ENCODE measurements around the gene NUP43. TPM values are rescaled to one million over a fixed set of nuclear protein-coding genes. Genes with fewer than 3 reads are reported as not detected.
A peak's percentile ranks its signal among the peaks of the same experiment; 100 is the strongest.
"Not testable (repeated sequence)": the region's sequence is repeated elsewhere in the genome, so short reads cannot be mapped to it uniquely, and the experiment has no call there.

NUP43 gene
- total and polyA plus RNA-seq, 2 experiments from 2014 or later = 16.1 to 58.0 TPM

DNA sequence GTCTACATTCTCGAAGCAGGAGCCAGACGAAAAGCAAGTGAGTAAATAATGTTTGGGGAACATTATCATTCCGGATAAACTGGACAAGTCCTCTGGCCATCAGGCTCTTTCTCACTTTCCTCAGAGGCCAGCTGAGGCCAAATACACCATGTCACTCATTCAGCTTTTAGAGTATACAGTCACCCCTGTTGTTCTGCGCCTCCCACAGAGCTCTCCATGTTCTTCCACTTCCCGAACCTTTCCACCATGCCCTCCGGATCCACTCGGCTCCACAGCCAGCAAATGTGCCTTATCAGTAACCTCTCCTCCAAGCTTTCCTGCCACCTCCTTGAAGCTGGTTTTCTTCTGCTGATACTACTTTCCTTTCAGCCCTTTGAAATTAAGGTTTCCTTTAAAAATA, 60.1 kb downstream of the NUP43 start:
- WGBS, 2 experiments (ENCODE audit: low coverage in 1 of 2, low lambda C conversion rate in 2 of 2, missing lambda C conversion rate in 2 of 2) = 92 to 93% methylated on average over 7 of the region's 7 CpGs
- Histone ChIP-seq H3K9me2 (ENCODE audit: insufficient read depth) (no peaks in the 10 kb centered on the region), H3K4me2 (ENCODE audit: unreplicated experiment) (no peak overlapping the region), H2AFZ (no peak overlapping the region), H4K20me1 (ENCODE audit: insufficient read depth) (no peaks in the 10 kb centered on the region), H3K27ac (no peak overlapping the region), H3K36me3 (ENCODE audit: low read depth) (peaks cover 20% of the 10 kb centered on the region), H3K27me3 (replicated peaks; ENCODE audit: insufficient read depth) (no peaks in the 10 kb centered on the region), H3K9me3 (ENCODE audit: low read depth) (no peaks in the 10 kb centered on the region), H3F3A (ENCODE audit: insufficient read depth) (no peaks in the 10 kb centered on the region), H3K4me3 (no peak overlapping the region), H3K9ac (no peak overlapping the region), H3K79me2 (ENCODE audit: insufficient read depth) (peaks cover 86% of the 10 kb centered on the region), H3K4me1 (ENCODE audit: insufficient read depth) (no peaks in the 10 kb centered on the region)
- in situ Hi-C loops (cut with MboI) = no loop called here
- no peak for DNase-seq
- no peak for TF ChIP-seq EZH2 (IDR thresholded peaks at IDR 0.05; ENCODE audit: insufficient read depth, poor library complexity, severe bottlenecking)
- no peak for TF ChIP-seq EZH2phosphoT487 (IDR thresholded peaks at IDR 0.05; ENCODE audit: insufficient read depth, low read depth)

DNA sequence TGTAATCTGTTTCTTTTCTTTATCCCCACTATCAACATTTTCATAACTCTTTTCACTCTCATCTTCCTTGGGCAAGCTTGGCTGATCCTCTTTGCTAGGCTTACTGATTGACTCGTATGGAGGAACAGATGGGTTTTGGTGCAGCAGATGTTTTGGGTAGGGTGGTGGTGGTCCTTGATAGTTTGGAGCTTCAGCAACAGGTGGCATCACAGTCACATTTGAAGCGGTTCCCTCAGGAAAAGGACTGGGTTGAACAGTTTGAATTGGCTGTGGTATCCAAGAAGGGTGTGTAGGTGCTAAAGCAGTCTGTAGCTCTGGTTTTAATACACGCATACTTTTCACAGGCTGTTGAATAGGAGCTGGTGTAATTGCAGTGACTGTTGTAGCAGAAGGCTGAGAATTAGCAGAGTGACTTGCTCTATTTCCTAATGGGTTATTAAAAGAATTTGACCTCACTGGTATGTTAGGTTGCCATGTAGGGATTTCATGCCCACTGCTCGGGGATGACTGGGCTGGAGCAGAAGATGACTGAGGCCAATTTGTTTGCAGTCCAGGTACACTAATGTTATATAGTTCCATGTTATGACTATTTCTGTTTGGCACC, 63.0 kb downstream of the NUP43 start:
- peak; percentile 38 for DNase-seq
- in situ Hi-C loops (cut with MboI) = no loop called here
- H3K27me3 ChIP-seq (replicated peaks; ENCODE audit: insufficient read depth) = no peaks in the 10 kb centered on the region
- no peak for TF ChIP-seq EZH2phosphoT487 (IDR thresholded peaks at IDR 0.05; ENCODE audit: insufficient read depth, low read depth)
- no peak for TF ChIP-seq EZH2 (IDR thresholded peaks at IDR 0.05; ENCODE audit: insufficient read depth, poor library complexity, severe bottlenecking)
- 0 out of 2 replicates have a peak overlapping the region, but pooled peaks have one; percentile 36 for H3K27ac ChIP-seq
- peaks cover 29% of the 10 kb centered on the region for H3K36me3 ChIP-seq (ENCODE audit: low read depth)
- H3K4me2 ChIP-seq (ENCODE audit: unreplicated experiment) = no peak overlapping the region
- 84 to 87% methylated on average over 4 of the region's 4 CpGs for WGBS, 2 experiments (ENCODE audit: low coverage in 1 of 2, low lambda C conversion rate in 2 of 2, missing lambda C conversion rate in 2 of 2)
- no peaks in the 10 kb centered on the region for H3K9me2 ChIP-seq (ENCODE audit: insufficient read depth)
- H3K4me3 ChIP-seq = no peak overlapping the region
- H3K9ac ChIP-seq = no peak overlapping the region
- peaks cover 75% of the 10 kb centered on the region for H3K79me2 ChIP-seq (ENCODE audit: insufficient read depth)
- H3K4me1 ChIP-seq (ENCODE audit: insufficient read depth) = no peaks in the 10 kb centered on the region
- H3F3A ChIP-seq (ENCODE audit: insufficient read depth) = no peaks in the 10 kb centered on the region
- H3K9me3 ChIP-seq (ENCODE audit: low read depth) = no peaks in the 10 kb centered on the region
- no peaks in the 10 kb centered on the region for H4K20me1 ChIP-seq (ENCODE audit: insufficient read depth)
- H2AFZ ChIP-seq = no peak overlapping the region

DNA sequence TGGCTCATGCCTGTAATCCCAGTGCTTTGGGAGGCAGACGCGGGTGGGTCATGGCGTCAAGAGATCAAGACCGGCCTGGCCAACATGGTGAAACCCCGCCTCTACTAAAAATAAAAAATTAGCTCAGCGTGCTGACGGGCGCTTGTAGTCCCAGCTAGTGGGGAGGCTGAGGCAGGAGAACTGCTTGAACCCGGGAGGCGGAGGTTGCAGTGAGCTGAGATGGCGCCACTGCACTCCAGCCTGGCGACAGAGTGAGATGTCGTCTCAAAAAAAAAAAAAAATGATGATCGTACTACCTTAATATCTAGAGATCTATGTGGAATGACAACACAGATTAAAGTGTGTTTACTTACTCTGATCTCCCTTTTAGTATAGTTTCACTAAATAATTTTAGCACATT, 64.5 kb downstream of the NUP43 start:
- H4K20me1 ChIP-seq (ENCODE audit: insufficient read depth); H3K4me2 ChIP-seq (ENCODE audit: unreplicated experiment); in situ Hi-C loops (cut with MboI); H3K9ac ChIP-seq; H3K4me3 ChIP-seq; H3K27ac ChIP-seq; DNase-seq; H2AFZ ChIP-seq; H3K4me1 ChIP-seq (ENCODE audit: insufficient read depth); H3K9me3 ChIP-seq (ENCODE audit: low read depth); H3F3A ChIP-seq (ENCODE audit: insufficient read depth); H3K27me3 ChIP-seq (replicated peaks; ENCODE audit: insufficient read depth); H3K9me2 ChIP-seq (ENCODE audit: insufficient read depth): not testable (repeated sequence)
- Histone ChIP-seq H3K79me2 (ENCODE audit: insufficient read depth) (peaks cover 70% of the 10 kb centered on the region), H3K36me3 (ENCODE audit: low read depth) (peaks cover 39% of the 10 kb centered on the region)
- WGBS, 2 experiments (ENCODE audit: low coverage in 1 of 2, low lambda C conversion rate in 2 of 2, missing lambda C conversion rate in 2 of 2) = 97% methylated on average over 14 of the region's 14 CpGs

DNA sequence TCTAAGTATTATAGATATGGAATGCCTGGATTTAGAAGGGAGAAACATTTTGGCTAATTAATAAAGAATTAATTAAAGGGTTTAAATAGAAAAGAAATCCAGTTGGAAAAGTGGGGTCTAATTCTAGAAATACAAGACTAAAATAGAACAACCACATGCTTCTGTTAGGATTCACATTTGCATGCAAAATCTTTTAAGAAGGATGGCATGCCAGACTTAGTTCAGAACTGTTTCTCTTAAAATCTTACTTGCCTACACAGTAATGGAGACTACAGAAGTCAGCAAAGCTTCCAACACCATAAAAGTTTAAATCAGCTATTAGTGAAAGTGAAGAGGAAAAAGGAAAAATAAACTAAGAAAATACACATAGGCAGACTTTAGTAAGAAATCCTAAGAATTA, 65.1 kb downstream of the NUP43 start:
- no peak overlapping the region for H3K4me2 ChIP-seq (ENCODE audit: unreplicated experiment)
- TF ChIP-seq EZH2phosphoT487 (IDR thresholded peaks at IDR 0.05; ENCODE audit: insufficient read depth, low read depth) (no peak), EZH2 (IDR thresholded peaks at IDR 0.05; ENCODE audit: insufficient read depth, poor library complexity, severe bottlenecking) (no peak)
- H3F3A ChIP-seq (ENCODE audit: insufficient read depth) = no peaks in the 10 kb centered on the region
- no peaks in the 10 kb centered on the region for H4K20me1 ChIP-seq (ENCODE audit: insufficient read depth)
- no peak for DNase-seq
- in situ Hi-C loops (cut with MboI) = no loop called here
- H2AFZ ChIP-seq = no peak overlapping the region
- H3K9me3 ChIP-seq (ENCODE audit: low read depth) = no peaks in the 10 kb centered on the region
- H3K4me1 ChIP-seq (ENCODE audit: insufficient read depth) = no peaks in the 10 kb centered on the region
- no peaks in the 10 kb centered on the region for H3K27me3 ChIP-seq (replicated peaks; ENCODE audit: insufficient read depth)
- H3K4me3 ChIP-seq = no peak overlapping the region
- H3K27ac ChIP-seq = no peak overlapping the region
- no peaks in the 10 kb centered on the region for H3K9me2 ChIP-seq (ENCODE audit: insufficient read depth)
- H3K9ac ChIP-seq = no peak overlapping the region
- peaks cover 44% of the 10 kb centered on the region for H3K36me3 ChIP-seq (ENCODE audit: low read depth)
- peaks cover 67% of the 10 kb centered on the region for H3K79me2 ChIP-seq (ENCODE audit: insufficient read depth)

DNA sequence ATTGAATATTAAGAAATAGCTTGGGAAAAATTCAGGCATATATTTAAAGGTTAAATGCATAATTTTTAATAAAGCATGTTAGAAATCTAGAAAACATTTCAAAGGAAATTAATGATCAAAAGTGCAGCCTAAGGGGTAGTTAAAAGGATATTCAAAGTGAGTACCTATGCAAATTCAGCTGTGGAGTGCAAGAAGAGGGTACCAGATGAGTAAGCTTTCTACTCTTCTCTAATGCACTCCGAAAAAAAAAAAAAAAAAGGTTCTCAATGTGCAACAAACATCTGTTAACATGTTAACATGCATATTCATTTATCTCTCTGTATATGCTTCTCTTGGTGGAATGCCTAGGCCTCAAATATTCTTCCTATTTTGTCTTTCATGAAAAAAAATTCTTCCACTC, 65.8 kb downstream of the NUP43 start:
- WGBS, 2 experiments (ENCODE audit: low coverage in 1 of 2, low lambda C conversion rate in 2 of 2, missing lambda C conversion rate in 2 of 2) = 81 to 85% methylated on average over 1 of the region's 1 CpG
- Histone ChIP-seq H2AFZ (no peak overlapping the region), H3K4me3 (no peak overlapping the region), H3F3A (ENCODE audit: insufficient read depth) (no peaks in the 10 kb centered on the region), H3K27ac (no peak overlapping the region), H3K27me3 (replicated peaks; ENCODE audit: insufficient read depth) (no peaks in the 10 kb centered on the region), H4K20me1 (ENCODE audit: insufficient read depth) (no peaks in the 10 kb centered on the region), H3K9me3 (ENCODE audit: low read depth) (no peaks in the 10 kb centered on the region), H3K79me2 (ENCODE audit: insufficient read depth) (peaks cover 65% of the 10 kb centered on the region), H3K36me3 (ENCODE audit: low read depth) (peaks cover 51% of the 10 kb centered on the region), H3K9ac (no peak overlapping the region), H3K4me1 (ENCODE audit: insufficient read depth) (no peaks in the 10 kb centered on the region), H3K9me2 (ENCODE audit: insufficient read depth) (no peaks in the 10 kb centered on the region), H3K4me2 (ENCODE audit: unreplicated experiment) (no peak overlapping the region)
- TF ChIP-seq EZH2 (IDR thresholded peaks at IDR 0.05; ENCODE audit: insufficient read depth, poor library complexity, severe bottlenecking) (no peak), EZH2phosphoT487 (IDR thresholded peaks at IDR 0.05; ENCODE audit: insufficient read depth, low read depth) (no peak)
- in situ Hi-C loops (cut with MboI) = no loop called here
- DNase-seq = no peak

Other genes with a start within 250 kb of the NUP43 start
- 32.2 and 43.5 TPM in 2 replicates for gene PPIL4, start 200.5 kb downstream of the NUP43 start, total RNA-seq (2014; rRNA removed; shearing (Covaris generic))
- 43.0 and 43.5 TPM in 2 replicates for gene PPIL4, start 200.5 kb downstream of the NUP43 start, polyA plus RNA-seq (2016; fragmentation: Nextera tagmentation; extraction: Ambion mirVana)
- gene GINM1, start 180.2 kb downstream of the NUP43 start, total RNA-seq (2014; rRNA removed; shearing (Covaris generic)) = 83.1 and 83.6 TPM in 2 replicates
- 95.4 and 98.7 TPM in 2 replicates for gene GINM1, start 180.2 kb downstream of the NUP43 start, polyA plus RNA-seq (2016; fragmentation: Nextera tagmentation; extraction: Ambion mirVana)
- gene KATNA1, start 97.8 kb downstream of the NUP43 start, total RNA-seq (2014; rRNA removed; shearing (Covaris generic)) = 30.9 and 34.8 TPM in 2 replicates
- gene KATNA1, start 97.8 kb downstream of the NUP43 start, polyA plus RNA-seq (2016; fragmentation: Nextera tagmentation; extraction: Ambion mirVana) = 27.1 and 28.4 TPM in 2 replicates
- gene LATS1, start 28.4 kb downstream of the NUP43 start, total RNA-seq (2014; rRNA removed; shearing (Covaris generic)) = 18.1 and 20.2 TPM in 2 replicates
- 11.5 and 12.8 TPM in 2 replicates for gene LATS1, start 28.4 kb downstream of the NUP43 start, polyA plus RNA-seq (2016; fragmentation: Nextera tagmentation; extraction: Ambion mirVana)
- 132 and 165 TPM in 2 replicates for gene PCMT1, start 3.2 kb upstream of the NUP43 start, total RNA-seq (2014; rRNA removed; shearing (Covaris generic))
- 183 and 184 TPM in 2 replicates for gene PCMT1, start 3.2 kb upstream of the NUP43 start, polyA plus RNA-seq (2016; fragmentation: Nextera tagmentation; extraction: Ambion mirVana)
- gene LRP11, start 117.8 kb upstream of the NUP43 start, total RNA-seq (2014; rRNA removed; shearing (Covaris generic)) = 108 and 168 TPM in 2 replicates
- gene LRP11, start 117.8 kb upstream of the NUP43 start, polyA plus RNA-seq (2016; fragmentation: Nextera tagmentation; extraction: Ambion mirVana) = 44.9 and 50.3 TPM in 2 replicates
- gene RAET1E, start 151.6 kb upstream of the NUP43 start, total RNA-seq (2014; rRNA removed; shearing (Covaris generic)) = 8.6 and 10.4 TPM in 2 replicates
- gene RAET1E, start 151.6 kb upstream of the NUP43 start, polyA plus RNA-seq (2016; fragmentation: Nextera tagmentation; extraction: Ambion mirVana) = 8.1 and 8.8 TPM in 2 replicates
- 5.2 and 8.9 TPM in 2 replicates for gene RAET1G, start 176.6 kb upstream of the NUP43 start, total RNA-seq (2014; rRNA removed; shearing (Covaris generic))
- 15.5 and 15.8 TPM in 2 replicates for gene RAET1G, start 176.6 kb upstream of the NUP43 start, polyA plus RNA-seq (2016; fragmentation: Nextera tagmentation; extraction: Ambion mirVana)
- 11.4 and 23.8 TPM in 2 replicates for gene ULBP2, start 195.5 kb upstream of the NUP43 start, total RNA-seq (2014; rRNA removed; shearing (Covaris generic))
- 29.5 and 30.1 TPM in 2 replicates for gene ULBP2, start 195.5 kb upstream of the NUP43 start, polyA plus RNA-seq (2016; fragmentation: Nextera tagmentation; extraction: Ambion mirVana)
- 5.8 and 6.1 TPM in 2 replicates for gene ULBP1, start 217.4 kb upstream of the NUP43 start, total RNA-seq (2014; rRNA removed; shearing (Covaris generic))
- 8.7 and 9.1 TPM in 2 replicates for gene ULBP1, start 217.4 kb upstream of the NUP43 start, polyA plus RNA-seq (2016; fragmentation: Nextera tagmentation; extraction: Ambion mirVana)

All from GM23248 (cell line).